GM12872 (cell line): ENCODE data around the gene SYNGAP1.

Source experiments
- TF ChIP-seq, protein P1 (sequence below): IDR thresholded peaks from 3 replicates; pipeline ENCODE4 v1.5.1; 2011; ENCODE audit warnings: low read depth, mild to moderate bottlenecking, low read length, moderate library complexity; ENCODE audit not compliant: insufficient read depth

The SYNGAP1 gene

GRCh38 chr6:33410711-33411631, 8.9 kb upstream of the SYNGAP1 start, which contains the start of gene PHF1:
TSS of gene PHF1 (plus strand) at chr6:33411014. CDS start at chr6:33412264, 1,250 bp downstream.
- TF ChIP-seq, protein P1, sequence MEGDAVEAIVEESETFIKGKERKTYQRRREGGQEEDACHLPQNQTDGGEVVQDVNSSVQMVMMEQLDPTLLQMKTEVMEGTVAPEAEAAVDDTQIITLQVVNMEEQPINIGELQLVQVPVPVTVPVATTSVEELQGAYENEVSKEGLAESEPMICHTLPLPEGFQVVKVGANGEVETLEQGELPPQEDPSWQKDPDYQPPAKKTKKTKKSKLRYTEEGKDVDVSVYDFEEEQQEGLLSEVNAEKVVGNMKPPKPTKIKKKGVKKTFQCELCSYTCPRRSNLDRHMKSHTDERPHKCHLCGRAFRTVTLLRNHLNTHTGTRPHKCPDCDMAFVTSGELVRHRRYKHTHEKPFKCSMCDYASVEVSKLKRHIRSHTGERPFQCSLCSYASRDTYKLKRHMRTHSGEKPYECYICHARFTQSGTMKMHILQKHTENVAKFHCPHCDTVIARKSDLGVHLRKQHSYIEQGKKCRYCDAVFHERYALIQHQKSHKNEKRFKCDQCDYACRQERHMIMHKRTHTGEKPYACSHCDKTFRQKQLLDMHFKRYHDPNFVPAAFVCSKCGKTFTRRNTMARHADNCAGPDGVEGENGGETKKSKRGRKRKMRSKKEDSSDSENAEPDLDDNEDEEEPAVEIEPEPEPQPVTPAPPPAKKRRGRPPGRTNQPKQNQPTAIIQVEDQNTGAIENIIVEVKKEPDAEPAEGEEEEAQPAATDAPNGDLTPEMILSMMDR, result no peak

DNA sequence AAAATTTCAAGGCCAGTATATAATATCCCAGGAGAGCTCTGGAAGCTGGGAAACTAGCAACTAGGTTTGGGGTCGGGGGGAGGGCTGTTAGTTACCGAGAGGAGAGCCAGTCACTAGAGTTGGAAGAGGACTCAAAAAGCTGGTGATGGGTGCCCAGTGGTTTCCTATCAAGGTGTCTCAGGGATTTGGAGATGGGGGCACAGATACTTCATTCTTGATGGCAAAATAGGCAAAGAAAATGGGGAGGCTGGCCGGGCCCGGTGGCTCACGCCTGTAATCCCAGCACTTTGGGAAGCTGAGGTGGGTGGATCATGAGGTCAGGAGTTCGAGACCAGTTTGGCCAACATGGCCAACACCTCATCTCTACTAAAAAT, 8.2 kb upstream of the SYNGAP1 start:
- TF ChIP-seq, protein P1, result no peak

- TF ChIP-seq, protein P1, result no peak
Measured at GRCh38 chr6:33412140-33413009, 7.5 kb upstream of the SYNGAP1 start.

GRCh38 chr6:33413241-33414120, 6.4 kb upstream of the SYNGAP1 start:
- TF ChIP-seq, protein P1, result no peak

DNA sequence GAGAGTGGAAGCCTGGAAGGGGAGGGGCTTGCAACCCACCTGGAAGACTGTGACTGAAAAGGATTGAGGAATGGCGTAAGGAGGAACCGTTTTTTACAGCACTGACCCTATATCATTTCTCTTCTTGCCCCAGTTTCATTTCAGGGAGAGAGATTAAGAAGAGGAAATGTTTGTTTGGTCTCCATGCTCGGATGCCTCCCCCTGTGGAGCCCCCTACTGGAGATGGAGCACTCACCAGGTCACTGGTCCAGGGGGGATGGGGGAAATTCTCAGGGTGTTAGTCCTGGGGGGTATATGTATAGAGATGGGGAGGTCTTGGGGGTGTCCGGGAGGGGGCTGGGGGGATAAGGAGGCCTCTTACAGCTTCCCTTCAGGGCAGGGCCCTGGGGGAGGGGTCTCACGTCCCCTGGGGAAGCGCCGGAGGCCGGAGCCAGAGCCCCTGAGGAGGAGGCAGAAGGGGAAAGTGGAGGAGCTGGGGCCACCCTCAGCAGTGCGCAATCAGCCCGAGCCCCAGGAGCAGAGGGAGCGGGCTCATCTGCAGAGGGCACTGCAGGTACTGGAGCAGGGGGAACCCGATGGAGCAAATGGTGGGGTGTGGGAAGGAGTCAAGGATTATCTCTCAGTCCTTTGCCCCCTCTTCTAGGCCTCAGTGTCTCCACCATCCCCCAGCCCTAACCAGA, 5.1 kb upstream of the SYNGAP1 start:
- TF ChIP-seq, protein P1, result peak; percentile 59

DNA sequence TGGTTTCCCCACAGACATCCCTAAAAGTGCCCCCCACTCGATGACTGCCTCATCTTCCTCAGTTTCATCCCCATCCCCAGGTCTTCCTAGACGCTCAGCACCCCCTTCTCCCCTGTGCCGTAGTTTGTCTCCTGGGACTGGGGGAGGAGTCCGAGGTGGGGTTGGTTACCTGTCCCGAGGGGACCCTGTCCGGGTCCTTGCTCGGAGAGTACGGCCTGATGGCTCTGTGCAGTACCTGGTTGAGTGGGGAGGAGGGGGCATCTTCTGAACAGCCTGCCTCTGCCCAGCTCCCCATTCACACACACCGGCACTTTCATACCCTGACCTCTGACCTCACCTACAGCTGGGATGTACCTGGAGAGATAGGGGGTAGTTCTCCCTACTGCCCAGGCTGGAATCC, 4.0 kb upstream of the SYNGAP1 start:
- TF ChIP-seq, protein P1, result no peak
